Stimulated activated CD8-positive, alpha-beta memory T cell treated with anti-CD3 and anti-CD28 coated beads, Interleukin-2, amount 100 ng/mL, for 48 hours (primary cell): ENCODE results near the gene KMT2E.
A peak's percentile ranks its signal among the peaks of the same experiment; 100 is the strongest.

Experiments
- DNase-seq, 2 donors: peaks; one replicate each; pipeline ENCODE4 v3.0.0-alpha.2; 2020; ENCODE audit warnings: low read depth in 2 of 2

The KMT2E gene

GRCh38 chr7:105079348-105079747 is 65.3 kb downstream of the KMT2E start:
- DNase-seq, result no peak

GRCh38 chr7:105084581-105084980 is 70.6 kb downstream of the KMT2E start:
- no peak for DNase-seq

GRCh38 chr7:105086850-105087249 is 72.8 kb downstream of the KMT2E start:
- DNase-seq, result no peak

- DNase-seq, result no peak
Observed at GRCh38 chr7:105087981-105088380, 74.0 kb downstream of the KMT2E start.

- DNase-seq, result no peak
Observed at GRCh38 chr7:105088456-105088855, 74.5 kb downstream of the KMT2E start.

GRCh38 chr7:105094966-105095365 is 81.0 kb downstream of the KMT2E start:
- DNase-seq, result no peak

GRCh38 chr7:105096306-105096705 is 82.3 kb downstream of the KMT2E start:
- no peak for DNase-seq

GRCh38 chr7:105097619-105098018 is 83.6 kb downstream of the KMT2E start:
- DNase-seq, result no peak

- DNase-seq, result no peak
Observed at GRCh38 chr7:105098863-105099515, 85.0 kb downstream of the KMT2E start.

GRCh38 chr7:105101864-105102263 is 87.9 kb downstream of the KMT2E start:
- no peak for DNase-seq

GRCh38 chr7:105102557-105103352 is 88.8 kb downstream of the KMT2E start:
- no peak for DNase-seq

- no peak for DNase-seq
Observed at GRCh38 chr7:105105579-105105978, 91.6 kb downstream of the KMT2E start.

- DNase-seq, result no peak
Observed at GRCh38 chr7:105106473-105106872, 92.5 kb downstream of the KMT2E start.

- no peak for DNase-seq
Observed at GRCh38 chr7:105107458-105107857, 93.5 kb downstream of the KMT2E start.

GRCh38 chr7:105112440-105113418 is 98.7 kb downstream of the KMT2E start:
- no peak for DNase-seq

- no peak for DNase-seq
Observed at GRCh38 chr7:105118612-105119600, 104.9 kb downstream of the KMT2E start.

- DNase-seq, result no peak
Observed at GRCh38 chr7:105122619-105123018, 108.6 kb downstream of the KMT2E start.

- DNase-seq, result no peak
Observed at GRCh38 chr7:105125745-105126144, 111.7 kb downstream of the KMT2E start.

- DNase-seq, result no peak
Observed at GRCh38 chr7:105126436-105126975, 112.5 kb downstream of the KMT2E start.

- DNase-seq, result peak in 1 of 2 donors; percentile 17
Observed at GRCh38 chr7:105127179-105127578, 113.2 kb downstream of the KMT2E start.

- no peak for DNase-seq
Observed at GRCh38 chr7:105130048-105130447, 116.0 kb downstream of the KMT2E start.
